HG02852 (cell line): ENCODE measurements around the gene CD96.
"Not testable (repeated sequence)": the region's sequence is repeated elsewhere in the genome, so short reads cannot be mapped to it uniquely, and the experiment has no call there.

Source experiments
- ATAC-seq: cut with Tn5 transposase; IDR thresholded peaks from one replicate; pipeline ENCODE4 v1.9.1; 2021; ENCODE audit warnings: mild to moderate bottlenecking, moderate library complexity; ENCODE audit not compliant: unreplicated experiment

CD96 gene

GRCh38 chr3:111541911-111542483 is at the start of gene CD96:
Gene CD96 (plus strand): TSS chr3:111542197. CDS start chr3:111542249, 52 bp downstream.
- ATAC-seq, result peak; percentile 43

DNA sequence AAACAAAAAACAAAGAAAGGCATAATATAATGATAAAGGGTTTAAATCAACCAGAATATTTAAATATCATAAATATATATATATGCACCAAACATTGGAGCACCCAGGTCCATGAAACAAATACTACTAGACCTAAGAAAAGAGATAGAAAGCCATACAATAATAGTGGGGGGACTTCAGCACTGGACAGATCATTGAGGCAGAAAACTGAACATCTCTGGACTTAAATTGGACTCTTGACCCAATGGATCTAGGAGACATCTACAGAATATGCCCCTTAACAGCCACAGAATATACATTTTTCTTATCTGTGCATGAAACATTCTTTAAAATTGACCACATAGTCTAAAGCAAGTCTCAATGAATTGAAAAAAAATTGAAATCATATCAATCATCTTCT is 48.7 kb upstream of the CD96 start:
- ATAC-seq, result no peak

- ATAC-seq, result no peak
Observed at GRCh38 chr3:111496894-111497559, 45.0 kb upstream of the CD96 start.

GRCh38 chr3:111498022-111498421 is 44.0 kb upstream of the CD96 start:
- no peak for ATAC-seq

GRCh38 chr3:111506435-111506834 is 35.6 kb upstream of the CD96 start:
- no peak for ATAC-seq

- ATAC-seq, result no peak
Observed at GRCh38 chr3:111509308-111509707, 32.7 kb upstream of the CD96 start.

DNA sequence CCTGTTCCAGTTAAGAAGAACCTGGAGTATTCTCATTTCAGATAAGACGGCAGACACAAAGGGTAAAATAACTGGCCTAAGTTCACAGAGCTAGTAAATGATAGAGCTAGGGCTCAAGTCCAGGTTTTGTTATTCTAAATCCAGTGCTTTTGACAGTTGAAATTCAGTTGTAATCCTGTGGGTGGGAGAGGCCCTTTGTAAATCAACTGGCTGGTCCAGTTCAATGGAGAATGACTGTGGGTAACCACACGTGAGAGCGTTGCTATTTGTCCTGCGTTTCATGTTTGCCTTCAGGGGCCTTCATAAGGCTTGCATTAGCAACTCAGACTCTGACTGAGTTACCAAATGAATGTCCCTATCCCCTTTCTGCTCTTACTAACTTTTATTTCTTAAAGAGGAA is 24.2 kb upstream of the CD96 start:
- no peak for ATAC-seq

DNA sequence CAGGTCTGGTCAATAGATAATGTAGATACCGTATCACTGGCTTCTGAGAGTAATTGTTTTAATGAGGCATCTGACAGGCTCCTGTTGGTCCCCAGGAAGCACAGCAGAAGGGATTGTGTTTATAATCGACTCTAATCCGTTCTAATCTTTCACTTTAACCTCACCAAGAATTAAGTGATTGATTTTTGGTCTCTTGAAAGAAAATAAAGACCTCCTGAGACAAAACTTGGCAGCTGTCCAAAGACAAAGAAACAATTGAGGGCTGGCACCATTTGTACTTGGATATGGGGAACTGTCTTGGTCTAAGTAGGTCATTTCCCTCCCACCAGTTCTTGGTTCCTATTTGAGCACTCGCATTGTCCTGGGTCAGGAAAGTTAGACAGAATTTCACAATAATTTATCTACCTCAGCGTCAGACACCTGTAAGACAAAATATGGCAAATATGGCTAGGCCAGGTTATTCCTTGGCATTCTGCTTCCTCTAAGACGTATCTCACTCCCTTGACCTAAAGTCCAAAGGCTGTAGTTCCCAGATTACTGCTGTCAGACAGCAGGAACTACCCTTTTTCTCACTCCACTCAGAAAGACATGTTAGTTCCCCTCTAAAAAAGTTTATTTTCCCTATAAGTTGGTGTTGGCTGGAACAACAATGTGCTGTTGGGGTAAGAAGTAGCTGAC is 22.7 kb upstream of the CD96 start:
- ATAC-seq, result no peak

GRCh38 chr3:111521891-111522290 is 20.1 kb upstream of the CD96 start:
- no peak for ATAC-seq

- ATAC-seq, result not testable (repeated sequence)
Observed at GRCh38 chr3:111524486-111524885, 17.5 kb upstream of the CD96 start.

DNA sequence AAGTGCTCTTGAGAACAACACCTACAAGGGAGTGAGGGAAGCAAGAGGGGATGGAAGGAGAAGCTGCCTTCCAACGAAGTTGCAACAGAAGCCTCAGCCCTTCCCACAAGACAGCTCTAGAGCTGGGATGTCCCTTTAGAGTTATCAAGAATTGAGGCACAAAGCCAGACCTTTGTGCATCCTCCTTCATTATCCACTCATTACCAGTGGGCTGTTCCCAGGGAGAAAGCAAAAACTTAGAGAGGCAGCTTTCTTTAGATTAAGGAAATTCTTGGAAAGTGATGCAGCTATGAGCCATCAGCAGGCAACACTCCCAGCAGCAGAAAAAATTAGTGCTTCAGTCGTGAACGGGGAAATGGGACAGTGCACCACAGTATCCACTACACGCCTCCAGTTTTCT is 10.6 kb upstream of the CD96 start:
- no peak for ATAC-seq

- ATAC-seq, result no peak
Observed at GRCh38 chr3:111534701-111535100, 7.3 kb upstream of the CD96 start.

DNA sequence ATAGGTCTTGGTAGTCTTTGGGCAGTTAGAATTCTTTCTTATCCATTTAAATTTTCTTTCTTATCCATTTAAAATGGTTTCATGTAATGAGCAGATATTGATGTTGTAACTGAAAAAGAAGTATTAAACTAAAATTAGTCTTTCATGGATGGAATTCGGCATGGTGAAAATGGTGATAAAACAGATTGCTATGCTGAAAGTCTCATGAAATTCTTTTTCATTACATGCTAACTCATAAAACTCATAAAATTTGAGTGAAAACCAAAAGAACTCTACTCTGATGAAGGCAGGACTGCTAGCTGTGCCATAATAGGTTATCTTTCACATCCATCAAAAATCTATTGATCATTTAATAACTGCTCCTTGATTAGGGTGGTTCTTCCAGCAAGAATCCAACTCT is 3.9 kb upstream of the CD96 start:
- no peak for ATAC-seq

DNA sequence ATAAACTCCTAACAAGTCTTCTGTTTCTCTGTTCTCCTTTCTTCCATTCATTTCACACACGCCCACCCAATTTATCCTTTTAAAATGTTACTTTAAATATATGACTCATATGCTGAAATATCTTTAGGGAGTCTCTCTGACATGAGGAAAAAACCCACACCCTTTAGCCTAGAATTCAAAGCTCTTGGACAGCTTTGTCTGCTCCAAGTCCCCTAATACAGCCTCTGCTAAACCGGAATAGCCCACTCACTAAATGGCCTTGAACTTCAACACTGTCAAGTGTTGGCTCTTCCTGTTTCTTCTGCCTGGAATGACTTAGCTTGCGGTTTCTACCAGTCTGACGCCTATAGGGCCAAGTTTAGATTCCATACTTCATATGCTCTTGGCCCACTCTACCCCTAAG is 3.3 kb upstream of the CD96 start:
- peak; percentile 41 for ATAC-seq

GRCh38 chr3:111539351-111540331 is 2.4 kb upstream of the CD96 start:
- peak; percentile 64 for ATAC-seq

DNA sequence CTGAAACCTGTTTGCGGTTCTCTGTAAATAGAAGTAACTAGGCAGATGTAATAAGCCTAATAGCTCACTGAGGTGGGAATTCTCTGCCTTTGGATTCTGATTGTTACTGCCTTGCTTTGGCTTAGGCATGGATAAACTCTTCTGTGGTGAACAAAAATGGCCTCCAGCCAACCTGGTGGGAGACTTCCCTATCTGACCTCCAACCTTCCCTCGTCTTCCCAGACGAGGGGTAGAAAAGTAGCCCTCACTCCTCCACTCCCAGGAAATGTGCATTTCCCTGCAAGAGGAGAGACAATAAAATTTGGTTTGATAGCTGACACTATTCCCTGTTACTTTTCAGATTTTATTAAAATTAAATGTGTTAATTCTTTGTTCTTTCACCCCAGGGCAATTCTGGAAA is 606 bp upstream of the CD96 start:
- ATAC-seq, result no peak

- ATAC-seq, result no peak
Observed at GRCh38 chr3:111542611-111543300, 759 bp downstream of the CD96 start.

- no peak for ATAC-seq
Observed at GRCh38 chr3:111545349-111545748, 3.4 kb downstream of the CD96 start.

DNA sequence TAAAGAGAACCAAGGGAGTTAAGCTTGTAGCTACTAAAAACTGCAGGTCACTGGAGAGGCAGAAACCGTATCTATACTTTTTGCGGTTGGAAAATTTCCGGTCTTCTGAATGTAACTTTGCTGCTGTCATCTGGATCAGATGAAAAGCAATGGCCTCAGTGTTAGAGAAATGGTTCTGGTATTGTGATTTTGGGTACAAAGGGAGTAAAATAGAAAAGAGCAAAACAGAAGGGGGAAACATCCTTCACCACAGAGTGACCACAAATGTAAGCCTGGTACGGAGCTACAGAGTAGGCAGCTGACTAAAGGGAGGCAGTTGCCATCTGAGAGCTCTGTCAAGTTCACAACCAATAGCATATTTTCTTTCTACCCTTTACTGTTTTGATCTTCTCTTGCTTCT is 5.6 kb downstream of the CD96 start:
- ATAC-seq, result peak; percentile 71

DNA sequence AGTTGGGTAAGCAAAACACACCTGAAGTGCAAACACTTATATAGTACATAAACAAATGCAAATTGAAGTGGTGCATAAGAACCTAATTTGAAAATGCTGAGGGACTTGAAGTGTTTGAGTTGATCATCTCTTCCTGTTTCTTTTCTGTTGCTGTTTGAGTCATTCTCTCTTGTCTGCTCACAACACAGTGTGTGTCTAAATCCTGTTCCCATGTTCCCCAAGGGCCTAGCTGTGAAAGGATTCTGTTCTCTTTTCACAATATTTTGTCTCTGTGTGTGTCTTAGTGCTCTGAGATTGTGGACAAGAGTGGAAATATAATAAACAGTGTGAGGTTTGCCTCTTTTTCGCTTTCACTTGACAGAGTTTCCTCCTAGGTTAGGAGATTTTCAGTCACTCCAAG is 6.1 kb downstream of the CD96 start:
- peak; percentile 82 for ATAC-seq

- no peak for ATAC-seq
Observed at GRCh38 chr3:111548756-111549155, 6.8 kb downstream of the CD96 start.
